Activated T-helper 9 cell treated with anti-CD3 and anti-CD28 coated beads, Interleukin-2, amount 50 U/mL, for 16 hours (primary cell): ENCODE measurements around the gene SEPTIN2.
"Not testable (repeated sequence)": the region's sequence is repeated elsewhere in the genome, so short reads cannot be mapped to it uniquely, and the experiment has no call there.

ENCODE experiments used
- DNase-seq: peaks from one replicate; pipeline ENCODE4 v3.0.0-alpha.2; 2020; ENCODE audit warnings: low read depth

The SEPTIN2 gene

DNA sequence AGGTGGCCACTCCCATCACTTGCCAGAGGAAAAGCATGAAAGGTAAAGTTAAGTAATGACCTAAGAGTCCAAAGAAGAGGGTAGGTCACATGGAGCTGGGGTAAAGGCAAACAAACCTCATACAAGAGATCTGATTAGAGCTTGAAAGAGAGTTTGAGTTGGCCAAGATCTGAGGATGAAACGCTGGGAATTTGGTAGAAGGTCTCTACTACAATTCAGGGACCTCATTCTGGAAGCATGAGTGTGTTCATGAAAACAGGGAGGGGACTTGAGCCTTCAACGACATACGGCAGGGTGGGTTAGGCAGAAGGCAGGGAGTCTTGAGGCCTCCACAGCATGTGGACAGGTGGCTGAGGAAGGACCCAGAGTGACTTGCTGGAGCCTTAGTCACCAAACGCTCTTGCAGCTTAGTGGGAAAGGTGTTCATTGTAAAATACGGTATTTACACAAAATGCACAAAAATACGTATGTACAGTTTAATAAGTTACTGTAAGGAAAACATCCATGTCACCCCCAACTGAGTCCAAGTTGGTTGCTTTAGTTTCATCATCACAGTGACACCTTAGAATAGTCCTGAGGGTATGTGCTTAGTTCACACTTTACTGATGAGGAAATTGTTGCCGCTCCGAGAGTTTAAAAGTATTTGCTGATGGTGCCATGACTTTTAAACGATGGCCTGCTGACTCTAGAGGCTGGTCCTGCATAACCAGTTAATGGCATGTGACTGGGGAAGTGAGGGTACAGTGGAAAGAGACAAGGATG lies 35.3 kb downstream of the SEPTIN2 start:
- no peak for DNase-seq

DNA sequence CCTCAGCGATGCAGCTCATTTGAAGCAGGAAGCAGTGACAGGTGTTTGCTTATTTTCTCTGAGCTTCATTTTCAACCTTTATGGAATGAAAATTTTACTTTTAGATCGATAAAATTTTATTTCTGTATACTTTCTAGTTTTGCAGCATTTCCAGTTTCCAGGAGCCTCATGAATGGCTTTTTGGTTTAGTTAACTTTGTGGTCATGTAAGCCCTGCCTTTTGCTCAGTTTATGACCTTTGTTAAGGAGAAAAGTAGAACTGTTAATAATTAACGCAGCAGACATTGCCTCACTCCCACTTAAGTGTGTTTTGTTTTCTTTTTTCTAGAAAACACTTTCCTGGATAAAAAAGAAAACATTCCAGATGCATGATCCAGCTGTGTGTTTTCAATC lies 35.9 kb downstream of the SEPTIN2 start:
- DNase-seq: no peak

DNA sequence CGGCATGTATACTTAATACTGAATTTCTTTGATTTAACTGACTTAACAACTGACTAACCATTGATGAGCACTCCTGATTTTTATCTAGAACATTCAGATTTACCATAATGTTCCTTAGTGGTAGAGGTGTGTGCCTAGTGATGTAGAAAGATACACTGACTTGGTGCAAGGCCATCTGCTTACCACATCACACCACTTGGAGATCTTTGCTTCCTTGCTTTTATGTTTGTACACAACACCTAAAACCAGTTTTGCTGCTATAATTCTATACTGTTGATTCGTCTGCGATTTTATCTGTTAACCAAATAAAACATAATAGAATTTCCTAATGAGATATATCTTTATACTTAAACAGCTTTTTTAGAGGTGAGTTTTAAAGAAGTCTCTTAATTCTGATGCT lies 36.5 kb downstream of the SEPTIN2 start:
- no peak for DNase-seq

DNA sequence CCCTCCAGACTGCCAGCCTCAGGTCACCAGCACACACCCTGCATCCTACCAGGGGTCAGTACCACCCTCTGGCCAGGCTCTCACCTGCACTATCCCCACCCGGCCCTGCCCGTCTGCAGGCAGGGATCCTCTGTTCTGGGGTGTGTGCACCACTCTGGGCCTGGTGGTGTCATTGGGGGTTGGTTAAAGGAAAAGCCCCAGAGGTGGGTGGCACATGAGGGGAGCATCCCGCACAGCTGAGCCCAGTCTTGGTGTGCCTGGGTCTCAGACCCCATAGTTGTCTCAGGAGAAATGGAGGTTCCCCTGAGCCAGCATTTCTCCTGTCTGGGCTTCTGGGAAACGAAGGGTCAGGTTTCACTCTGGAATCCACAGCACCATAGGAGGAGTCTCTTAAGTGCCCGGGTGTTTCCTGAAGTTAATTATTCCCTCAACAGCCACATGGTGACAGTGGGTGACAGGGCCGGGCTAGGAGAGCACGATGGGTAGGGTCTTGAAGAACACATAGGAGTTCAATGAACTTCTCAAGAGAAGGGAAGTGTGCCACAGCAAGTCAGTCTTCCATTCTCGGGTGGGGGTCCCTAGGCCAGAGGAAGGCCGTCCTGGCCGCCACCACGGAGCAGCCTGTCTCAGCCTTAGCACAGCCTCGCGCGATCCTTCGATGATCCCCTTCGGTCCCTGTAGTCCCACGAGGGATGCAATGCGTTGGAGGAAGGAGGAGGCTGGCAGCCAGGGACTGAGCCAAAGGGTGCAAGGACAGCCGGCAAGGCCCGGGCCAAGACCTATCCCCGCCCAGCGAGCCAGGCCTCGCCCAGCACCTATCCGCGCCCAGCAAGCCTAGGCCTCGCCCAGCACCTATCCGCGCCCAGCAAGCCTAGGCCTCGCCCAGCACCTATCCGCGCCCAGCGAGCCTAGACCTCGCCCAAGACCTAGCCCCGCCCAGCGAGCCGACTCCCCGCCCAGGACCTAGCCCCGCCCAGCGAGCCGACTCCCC lies 39.2 kb downstream of the SEPTIN2 start:
- DNase-seq: peak; percentile 49

DNA sequence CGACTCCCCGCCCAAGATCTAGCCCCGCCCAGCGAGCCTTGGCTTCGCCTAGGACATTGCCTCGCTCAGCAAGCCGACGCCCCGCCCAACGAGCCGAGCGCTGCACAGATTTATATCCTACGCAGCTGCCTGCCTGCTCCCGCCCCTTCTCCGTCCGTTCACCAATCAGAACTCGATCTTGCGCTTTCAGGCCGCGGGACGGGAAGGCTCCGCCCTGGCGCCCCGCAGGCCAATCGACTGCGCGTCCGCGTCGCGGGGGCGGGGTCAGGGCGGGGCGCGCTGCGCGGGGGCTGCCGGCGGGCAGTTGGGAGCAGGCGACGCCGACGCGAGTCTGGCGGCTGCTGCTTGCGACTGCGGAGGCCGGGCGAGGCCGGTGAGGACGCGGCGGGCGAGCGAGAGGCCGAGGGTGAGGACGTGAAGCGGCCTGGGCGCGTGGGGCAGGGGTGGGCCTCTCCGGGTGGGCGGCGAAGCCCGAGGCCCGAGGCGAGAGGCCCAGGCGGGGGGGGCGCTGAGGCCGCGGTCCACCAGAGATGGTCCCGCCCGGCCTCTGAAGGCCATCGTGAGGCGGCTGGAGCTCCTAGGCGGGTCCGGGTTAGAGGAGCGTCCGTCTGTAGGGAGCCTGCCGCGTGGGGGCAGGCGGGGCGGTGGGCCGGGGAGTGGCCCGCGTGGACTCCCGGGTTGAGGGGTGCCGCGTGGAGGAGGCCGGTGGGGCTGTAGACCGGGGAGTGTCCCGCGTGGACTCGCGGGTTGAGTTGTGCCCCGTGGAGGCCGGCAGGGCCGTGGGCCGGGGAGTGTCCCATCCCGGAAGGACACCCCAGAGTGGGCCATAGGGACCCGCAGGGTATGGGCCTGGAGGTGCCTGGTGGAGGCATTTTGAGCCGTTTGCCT lies 40.5 kb downstream of the SEPTIN2 start, which contains the start of gene FARP2:
Gene FARP2, plus strand, starts transcription at position 303 of the 888 bp plus-strand sequence. CDS start 16,823 bp downstream, outside the sequence.
- DNase-seq: peak; percentile 95

DNA sequence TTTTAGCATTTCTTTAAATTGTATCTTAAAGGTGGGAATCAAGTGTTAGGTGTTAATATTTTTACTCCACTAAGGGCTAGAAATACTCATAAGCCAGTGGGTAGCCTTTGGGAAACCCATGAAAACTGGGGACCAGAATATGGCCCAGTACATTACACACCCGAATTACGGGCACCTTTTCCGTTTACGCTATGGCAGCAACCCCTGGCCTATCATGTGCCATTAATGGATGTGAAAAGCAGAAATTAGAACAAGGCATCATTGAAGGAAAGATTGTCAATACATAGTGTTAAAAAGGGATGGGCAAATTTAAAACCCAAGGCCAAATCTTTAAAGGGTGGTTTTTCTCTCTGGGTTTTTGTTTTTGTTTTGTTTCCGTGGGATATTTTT lies 41.1 kb downstream of the SEPTIN2 start:
- DNase-seq: no peak

DNA sequence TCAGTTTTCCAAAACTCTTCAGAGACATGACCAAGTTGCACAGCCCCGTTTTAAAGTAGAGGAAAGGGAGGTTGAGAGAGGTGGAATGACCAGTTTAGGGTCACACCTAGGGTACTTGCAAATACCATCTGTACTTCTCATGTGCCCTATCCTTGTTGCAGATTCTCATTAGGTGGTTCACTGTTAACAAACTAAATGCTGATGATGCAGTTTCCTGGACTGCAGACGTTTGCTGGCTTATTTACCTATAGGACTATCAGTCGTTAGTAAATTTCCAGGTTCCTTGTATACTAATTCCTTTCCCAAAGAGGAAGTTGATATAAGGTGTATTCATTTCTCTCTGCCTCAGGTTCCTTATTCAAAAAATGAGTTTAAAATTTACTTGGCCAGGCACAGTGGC lies 41.8 kb downstream of the SEPTIN2 start:
- DNase-seq: no peak

DNA sequence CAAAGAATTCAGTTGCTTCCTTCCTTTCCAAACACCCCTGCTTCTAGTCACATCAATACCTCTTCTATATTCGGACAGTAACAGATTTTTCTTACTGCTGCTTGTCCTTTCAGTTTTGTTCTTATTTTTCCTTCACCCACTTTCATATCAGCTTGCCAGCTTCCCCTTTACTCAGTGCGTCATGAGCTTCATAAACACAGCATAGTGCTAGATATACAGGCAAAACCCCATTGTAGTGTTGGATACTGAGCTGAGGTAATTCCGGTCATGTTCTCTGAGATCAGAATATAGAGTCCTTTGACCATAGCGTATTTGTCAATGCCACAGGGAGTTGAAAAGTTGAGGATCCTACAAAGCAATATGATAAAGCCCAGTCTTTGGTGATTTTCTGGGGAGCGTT lies 42.7 kb downstream of the SEPTIN2 start:
- no peak for DNase-seq

DNA sequence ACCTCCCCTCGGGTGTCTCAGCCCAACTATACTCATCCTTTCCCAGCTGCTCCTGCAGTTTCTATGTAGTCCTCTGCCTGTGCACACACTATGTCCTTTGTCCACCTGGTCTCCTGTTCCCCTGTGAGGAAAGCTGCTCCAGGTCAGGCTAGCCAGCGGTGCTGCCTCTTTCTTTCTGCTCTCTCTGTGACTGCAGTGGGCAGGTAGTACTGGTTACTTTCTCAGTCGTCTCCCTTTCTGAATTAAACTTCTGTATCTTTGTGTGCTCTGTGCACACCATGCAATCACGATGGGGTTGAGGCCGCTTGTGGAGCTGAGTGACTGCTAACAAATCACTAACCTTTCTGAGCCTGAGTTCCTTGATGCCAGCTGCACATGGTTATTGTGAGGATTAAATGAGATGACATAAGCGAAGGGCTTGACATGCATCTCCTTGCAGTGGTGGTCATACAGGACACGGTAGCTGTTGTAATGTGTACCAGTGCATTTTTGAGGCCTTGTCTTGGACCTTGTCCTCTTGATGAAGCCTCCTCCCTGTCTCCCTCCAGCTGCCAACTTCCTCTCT lies 43.8 kb downstream of the SEPTIN2 start:
- no peak for DNase-seq

DNA sequence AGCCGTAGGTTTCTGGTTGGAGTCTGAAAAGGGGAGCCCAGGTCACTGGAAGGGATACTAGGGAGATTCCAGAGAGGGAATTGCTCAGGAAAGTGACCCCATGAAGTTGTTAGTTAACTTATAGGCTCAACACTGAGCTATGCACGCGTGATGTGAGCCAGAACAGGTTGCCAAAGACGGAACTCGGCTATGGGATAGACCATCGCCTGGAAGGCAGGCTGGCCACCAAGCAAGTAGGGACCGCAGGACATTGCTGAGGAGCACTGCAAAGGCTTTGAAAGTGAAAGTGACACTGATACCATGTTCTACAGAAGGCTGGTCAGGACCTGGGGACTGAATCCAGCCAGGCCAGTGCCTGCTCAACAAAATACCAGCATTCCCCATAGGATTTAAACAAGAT lies 47.7 kb downstream of the SEPTIN2 start:
- no peak for DNase-seq

DNA sequence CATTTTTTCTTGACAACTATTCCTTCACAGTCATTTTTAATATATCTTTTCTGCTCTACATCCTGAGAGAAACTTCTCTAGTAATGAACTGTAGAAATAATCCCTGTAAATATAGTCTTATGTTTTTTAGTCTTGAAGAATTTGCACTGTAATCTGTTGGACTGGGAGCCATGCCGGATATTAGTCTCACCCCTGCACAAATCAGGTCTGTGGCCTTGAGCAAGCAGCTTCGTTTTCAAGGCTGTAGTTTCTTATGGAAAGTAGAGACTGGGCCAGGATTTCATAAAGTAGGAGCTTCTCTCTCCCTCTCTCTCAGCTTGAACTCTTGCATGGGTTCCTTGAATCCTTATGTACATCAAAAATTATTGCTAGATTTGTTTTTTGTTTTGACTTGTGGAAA lies 49.1 kb downstream of the SEPTIN2 start:
- DNase-seq: no peak

DNA sequence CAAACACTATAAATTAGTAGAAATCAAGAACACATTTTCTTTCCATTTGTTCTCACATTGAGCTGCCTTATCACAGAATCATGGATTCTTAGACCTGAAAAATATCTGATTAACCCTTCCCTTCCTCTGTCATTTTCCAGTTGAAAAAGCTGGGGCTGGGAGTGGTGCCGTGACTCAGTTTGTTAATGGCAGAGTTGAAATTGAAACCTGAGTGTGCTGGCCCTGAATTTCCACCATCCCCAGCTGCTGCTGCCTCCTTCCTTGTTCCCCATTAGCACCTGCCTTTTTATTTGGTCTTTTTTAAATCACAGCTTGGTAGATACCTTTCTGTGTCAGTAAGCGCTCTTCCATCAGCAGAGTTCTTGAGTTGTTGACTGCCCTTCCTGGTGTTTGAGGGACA lies 51.0 kb downstream of the SEPTIN2 start:
- DNase-seq: no peak

DNA sequence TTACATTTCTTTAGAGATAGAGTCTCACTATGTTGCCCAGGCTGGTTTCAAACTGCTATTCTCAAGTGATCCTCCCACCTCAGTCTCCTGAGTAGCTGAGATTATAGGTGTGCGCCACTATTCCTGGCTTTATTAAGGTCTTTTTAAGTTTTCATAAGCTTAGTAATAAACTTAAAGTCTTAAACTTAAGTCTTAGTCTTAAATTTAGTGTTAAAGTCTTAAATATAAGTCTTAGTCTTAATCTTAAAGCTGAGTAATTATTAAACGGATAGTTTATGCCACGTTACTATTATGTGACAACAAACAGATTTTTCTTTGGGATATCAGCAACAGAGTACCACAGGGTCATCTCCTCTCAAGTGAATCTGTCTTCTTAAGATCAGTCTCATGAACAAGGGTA lies 52.9 kb downstream of the SEPTIN2 start:
- no peak for DNase-seq

DNA sequence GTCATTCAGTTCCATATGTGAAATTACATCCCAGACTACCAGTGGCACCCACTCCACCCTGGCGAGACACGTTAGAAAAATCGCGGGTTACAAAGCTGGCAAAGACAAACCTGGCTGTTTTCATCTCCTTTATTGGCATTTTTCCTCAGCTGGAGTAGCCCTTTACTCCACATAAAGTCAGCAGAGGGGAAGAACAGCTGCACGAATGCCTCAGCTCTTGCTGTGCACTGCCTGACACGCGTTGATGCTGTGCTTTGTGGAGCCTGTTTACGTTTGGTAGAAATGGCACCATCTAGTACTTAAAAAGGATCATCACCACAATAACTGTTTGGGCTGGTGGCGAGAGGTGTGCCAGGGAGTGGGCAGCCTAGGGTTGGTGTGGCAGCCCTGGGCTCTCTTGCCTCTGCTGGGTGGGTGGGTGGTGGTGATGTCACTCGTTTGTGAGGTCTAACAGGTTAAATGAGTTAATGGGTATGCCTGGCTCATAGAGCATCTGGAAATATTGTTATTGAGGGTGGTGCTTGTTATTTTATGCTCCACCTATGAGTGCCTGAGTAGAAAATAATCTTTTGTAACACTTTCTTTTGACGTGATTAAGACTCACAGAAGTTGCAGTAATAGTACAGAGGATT lies 56.8 kb downstream of the SEPTIN2 start:
- DNase-seq: no peak

DNA sequence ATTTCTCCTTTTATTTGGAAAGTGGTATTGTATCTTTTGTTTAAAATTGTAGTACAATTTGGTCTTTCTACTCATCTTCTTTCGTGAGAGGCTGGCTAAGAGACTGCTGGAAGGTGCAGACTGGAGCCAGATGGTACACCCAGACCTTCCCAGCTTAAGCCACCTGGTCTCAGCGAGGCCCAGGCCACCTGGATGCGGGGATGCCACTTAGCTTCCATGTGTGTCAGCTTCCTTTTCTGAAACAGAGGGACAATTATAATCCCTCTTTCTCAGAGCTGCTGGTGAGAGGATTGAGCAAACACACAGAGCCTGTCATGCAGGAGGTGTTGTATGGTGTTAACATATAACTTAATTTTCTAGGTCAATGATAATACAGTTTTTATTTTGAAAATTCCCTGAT lies 57.7 kb downstream of the SEPTIN2 start:
- no peak for DNase-seq

DNA sequence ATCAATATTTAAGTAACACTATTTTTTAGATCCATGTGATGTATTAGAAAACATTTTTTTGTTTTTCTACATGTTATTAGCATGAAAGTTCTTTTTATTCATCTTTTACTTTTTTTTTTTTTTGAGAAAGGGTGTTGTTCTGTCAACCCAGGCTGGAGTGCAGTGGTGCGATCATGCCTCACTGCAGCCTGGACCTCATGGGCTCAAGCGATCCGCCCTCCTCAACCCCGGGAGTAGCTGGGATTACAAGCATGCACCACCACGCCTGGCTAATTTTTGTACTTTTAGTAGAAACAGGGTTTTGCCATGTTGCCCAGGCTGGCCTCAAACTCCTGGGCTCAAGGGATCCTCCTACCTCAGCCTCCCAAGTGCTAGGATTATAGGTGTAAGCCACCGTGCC lies 58.2 kb downstream of the SEPTIN2 start:
- DNase-seq: not testable (repeated sequence)

DNA sequence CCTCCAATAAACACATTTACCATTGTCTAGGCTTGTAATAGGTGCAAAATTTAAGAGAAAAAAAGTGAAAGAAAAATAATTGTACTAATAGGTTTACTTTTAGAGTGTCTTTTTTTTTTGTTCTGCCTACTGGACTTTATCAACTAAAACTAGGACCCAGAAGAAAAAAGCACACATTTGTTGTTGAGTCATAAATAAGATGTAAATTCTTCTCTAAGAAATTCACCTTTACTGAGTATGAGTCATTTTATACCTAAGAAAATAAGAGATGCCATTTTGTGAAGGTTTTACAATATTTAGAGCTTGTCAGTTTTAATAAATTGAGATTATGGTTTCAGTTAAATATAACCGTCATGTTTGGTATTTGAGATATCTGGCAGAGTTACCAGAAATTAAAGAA lies 59.6 kb downstream of the SEPTIN2 start:
- no peak for DNase-seq

DNA sequence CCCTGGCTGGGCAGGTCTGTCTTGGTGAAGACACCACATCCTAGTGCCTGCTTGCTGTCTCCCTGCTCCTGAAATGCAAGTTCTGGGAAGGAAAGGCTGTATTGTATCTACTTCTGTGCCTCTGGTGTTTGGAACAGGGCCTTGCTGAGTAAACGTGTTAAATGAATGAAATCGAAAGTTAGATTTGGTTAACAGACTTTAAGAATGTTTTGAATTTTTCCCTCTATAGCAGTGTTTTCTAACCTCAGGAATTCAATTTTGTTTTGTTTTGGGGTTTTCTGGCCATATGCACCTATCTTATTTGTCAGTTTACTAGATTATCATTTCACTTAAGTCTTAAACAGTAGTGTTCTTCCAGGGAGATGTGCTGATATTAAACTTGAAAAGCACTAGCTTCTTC lies 61.1 kb downstream of the SEPTIN2 start:
- no peak for DNase-seq

DNA sequence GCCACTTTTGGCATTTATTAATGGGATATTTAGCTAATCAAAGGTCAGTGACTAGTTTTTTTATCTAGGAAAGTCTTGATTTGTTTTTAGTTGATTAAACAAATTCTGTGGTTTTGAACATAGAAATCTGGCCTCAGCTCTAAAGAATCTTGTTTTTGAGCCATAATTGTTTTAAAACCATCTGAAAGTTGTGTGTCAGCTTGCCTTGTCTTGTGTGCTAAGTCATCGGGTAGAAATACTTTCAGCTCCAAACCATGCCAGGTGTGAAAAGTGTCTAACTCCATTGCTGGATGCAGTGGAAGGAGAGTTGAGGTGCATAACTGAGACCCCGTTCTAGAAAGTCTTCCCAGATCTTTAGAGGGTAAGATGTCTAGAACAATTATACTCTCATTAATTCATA lies 63.1 kb downstream of the SEPTIN2 start:
- DNase-seq: no peak

DNA sequence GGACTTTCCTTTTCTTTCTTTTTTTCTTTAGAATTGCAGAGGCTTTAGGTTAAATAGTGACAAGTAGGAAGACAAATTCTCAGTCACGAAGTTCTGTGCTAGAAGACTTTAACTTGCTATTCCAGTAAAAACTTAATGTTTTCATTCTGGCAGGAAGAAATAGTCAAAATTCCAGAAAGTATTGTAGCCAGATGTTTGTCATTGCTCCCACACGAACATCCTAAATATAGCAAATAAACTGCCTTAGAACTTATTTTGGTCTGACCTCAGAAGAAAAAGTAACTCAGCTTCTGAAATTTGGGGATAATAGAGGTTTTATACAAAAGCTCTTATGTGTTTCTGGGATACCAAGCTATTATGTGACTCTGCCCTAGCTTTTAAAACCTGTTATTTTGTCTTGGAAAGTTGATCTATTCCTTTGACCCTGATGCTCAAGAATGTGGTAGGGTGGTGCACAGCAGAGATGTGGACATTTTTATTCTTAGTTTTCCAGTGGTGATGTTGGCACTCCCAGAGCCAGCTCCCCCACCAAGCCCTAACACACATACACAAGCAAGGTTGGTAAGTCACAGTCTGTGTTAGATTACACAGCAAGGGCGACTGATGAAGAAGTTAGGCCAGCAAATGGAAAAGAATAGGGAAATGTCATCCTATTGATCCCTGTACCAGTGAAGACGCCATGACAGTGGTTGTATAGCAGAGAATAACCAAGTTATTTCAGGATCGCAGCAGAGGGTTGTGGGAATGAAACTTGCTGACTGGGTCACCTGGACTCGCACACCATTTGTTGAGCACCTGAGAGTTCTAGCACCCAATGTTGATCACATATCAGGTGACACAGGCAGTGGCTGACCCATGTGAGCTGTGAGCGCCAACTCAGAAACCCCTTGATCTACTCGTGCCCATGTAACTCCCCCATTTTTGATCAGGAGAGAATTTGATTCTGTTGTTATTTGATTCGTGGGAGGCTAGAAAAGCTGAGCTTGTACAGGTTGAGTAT lies 64.1 kb downstream of the SEPTIN2 start:
- no peak for DNase-seq
